Stimulated activated naive CD4-positive, alpha-beta T cell (primary cell): ENCODE results near the gene U2SURP.
"Not testable (repeated sequence)": the region's sequence is repeated elsewhere in the genome, so short reads cannot be mapped to it uniquely, and the experiment has no call there.

Source experiments
- DNase-seq, 6 experiments: peaks; one replicate each; lab custom pipeline; 2025; lab: John Stamatoyannopoulos, UW

Gene U2SURP

DNA sequence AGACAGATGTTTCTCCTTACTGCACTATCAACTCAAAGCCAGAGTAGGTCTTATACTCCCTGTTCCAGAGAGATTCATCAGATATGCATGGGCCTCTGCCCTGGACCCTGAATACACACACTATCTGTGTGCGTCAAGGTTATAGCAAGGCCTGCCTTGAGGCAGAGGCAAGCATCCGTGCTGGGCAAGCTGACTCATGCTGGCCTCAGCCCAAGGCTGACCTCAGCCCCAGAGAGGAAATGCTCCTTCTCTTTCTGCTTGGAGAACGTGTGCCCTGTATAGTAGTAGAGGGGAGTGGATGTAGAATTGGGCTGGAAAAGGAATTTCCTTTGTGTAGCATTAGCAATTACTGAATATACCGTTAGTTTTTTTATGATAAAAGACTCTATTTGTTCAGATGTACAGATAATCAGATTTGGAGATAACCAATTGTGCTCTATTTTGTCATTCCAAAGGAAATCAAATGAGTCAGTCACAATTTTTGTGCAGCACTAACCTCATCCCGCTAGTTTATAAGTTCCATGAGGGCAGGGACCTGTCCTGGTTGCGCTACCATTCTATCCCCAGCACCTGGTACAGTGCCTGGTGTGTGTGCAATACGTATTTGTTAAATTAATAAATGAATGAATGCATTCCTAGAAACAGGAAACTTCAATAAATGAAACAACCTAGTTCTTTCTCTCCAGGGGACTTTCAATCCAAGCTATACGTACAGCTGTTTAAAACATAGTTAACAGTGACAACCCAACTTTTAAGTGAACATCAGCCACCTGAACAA is 24.6 kb upstream of the U2SURP start:
- DNase-seq, result no peak

DNA sequence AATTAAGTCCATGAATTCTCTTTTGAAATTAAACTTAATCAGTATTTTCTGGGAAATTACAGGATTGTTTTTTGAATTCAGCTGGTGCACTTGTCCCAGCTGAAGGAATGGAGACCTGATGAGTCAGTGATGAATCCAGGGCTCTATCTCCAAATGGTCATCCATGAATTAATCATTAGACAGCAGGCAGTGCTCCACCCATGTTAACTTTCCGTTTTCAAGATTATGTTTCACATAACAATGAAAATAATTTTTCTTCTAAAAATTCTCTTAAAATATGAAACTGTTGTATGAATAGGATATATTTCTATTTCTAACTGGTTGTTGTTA is 24.0 kb upstream of the U2SURP start:
- DNase-seq, result no peak

DNA sequence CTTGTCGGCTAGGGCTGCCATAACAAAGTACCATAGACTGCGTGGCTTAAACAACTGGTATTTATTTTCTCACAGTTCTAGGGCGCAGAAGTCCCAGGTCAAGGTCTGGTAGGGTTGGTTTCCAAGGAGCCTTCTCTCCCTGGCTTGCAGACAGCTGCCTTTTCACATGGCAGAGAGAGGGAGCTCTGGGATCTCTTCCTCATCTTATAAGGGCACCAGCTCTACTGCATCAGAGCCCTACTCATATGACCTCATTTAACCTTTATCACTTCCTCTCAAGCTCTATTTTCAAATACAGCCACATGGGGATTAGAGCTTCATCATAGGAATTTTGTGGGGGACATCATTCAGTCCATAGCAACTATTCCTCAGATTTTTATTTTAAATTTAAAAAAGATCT is 20.3 kb upstream of the U2SURP start:
- no peak for DNase-seq

DNA sequence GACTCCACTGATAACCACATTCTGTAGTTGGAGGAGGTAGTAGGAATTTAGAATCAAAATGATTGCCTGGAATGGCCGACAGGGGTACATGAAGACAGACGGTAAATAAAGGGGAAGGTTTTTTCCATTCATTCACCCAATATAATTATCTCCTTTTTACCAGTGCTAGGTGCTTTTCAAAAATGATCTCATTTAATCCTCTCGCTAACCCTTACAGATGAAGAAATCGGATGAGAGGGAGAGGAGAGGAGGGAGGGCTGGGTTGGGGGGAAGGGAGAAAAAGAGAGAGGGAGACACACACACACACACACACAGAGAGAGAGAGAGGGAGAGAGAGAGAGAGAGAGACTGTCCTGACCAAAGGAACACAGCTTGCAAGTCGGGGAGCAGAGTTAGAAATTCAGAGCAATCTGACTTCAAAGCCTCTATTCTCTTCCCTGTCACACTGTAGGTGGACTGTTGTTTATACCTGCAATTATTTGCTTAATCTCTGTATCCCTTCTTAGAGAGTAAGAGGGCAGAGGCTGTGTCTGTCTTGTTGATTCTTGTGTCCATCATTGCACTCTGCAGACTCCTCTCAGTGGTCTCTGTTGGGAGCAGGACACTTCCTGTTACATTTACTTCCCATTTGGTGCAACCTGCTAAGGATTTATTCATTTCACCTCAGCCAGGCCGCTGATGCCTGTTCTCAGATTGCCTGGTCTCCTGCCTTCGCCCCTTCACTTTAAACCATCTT is 19.2 kb upstream of the U2SURP start:
- DNase-seq, result no peak

DNA sequence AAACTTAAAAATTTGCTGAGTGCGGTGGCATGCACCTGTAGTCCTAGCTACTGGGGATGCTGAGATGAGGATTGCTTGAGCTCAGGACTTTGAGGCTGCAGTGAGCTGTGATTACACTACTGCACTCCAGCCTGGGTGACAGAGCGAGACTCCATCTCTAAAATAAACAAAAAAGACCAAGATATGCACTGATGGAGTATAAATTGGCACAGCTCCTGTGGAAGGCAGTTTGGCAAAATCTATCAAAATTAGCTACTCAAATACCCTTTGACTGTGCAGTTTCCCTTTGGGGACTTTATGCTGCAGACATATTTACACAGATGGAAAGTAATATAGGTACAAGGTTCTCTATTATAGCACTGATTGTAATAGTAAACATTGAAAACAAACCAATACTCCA is 18.1 kb upstream of the U2SURP start:
- no peak for DNase-seq

DNA sequence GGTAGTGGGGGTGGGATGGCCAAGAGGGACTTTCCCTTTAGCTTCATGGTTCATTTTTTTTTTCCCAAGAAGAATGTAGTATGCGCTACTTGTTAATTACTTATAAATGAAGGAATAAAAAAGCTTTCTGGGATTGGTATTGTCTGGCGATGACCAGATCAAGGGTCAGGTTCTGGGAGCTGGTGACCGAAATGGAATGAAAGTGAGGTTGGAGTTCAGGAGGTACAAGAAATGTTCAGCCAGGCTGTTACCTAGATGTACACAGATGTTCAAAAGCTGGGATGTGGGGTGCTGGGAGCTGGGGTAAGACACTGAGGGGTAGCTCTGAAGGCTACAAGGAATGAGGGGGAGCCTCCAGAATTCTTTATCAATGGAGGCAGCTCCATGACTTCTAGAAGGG is 17.1 kb upstream of the U2SURP start:
- no peak for DNase-seq

DNA sequence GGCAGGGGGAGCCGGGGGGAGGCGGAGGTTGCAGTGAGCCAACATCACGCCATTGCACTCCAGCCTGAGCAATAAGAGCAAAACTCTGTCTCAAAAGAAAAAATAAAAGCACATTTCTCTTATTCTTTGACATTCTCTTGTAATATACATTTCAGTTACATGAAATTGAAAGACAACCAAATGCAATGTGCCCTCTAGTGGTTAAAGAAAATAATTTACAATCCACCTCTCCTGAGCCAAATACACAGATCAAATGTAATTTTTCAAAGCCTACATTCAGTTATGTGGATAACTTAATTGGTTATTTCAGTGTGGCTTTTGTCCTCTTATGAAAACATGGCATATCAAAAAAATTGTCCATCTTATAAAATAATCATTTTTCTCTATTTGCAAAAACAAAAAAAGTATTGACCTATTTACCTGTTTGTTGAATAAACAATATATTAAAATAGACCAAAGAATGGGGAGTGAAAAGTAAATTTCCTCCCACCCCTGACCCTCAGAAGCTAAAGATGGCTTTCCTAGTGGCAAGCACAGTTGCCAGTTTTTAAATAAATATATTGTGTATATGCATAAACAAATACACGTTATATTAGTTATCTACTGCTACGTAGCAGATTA is 14.2 kb upstream of the U2SURP start:
- peak in 3 of 6 experiments; percentile 26 to 61 (median 40) for DNase-seq

DNA sequence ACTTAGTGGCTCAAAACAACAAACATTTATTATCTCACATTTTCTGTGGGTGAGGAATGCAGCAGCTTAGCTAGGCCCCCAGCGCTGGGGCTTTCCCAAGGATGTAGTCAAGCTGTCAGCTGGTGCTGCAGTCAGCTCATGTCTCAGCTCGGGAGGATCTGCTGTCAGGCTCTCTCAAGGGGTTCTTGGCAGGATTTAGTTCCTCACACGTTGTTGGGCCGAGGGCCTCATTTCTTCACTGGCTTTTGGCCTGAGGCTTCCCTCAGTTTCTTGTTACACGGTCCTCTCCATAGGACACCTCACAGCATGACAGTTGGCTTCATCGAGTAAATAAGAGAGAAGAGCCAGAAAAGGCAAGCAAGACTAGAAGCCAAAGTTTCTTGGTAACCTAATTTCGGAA is 13.7 kb upstream of the U2SURP start:
- DNase-seq, result no peak

DNA sequence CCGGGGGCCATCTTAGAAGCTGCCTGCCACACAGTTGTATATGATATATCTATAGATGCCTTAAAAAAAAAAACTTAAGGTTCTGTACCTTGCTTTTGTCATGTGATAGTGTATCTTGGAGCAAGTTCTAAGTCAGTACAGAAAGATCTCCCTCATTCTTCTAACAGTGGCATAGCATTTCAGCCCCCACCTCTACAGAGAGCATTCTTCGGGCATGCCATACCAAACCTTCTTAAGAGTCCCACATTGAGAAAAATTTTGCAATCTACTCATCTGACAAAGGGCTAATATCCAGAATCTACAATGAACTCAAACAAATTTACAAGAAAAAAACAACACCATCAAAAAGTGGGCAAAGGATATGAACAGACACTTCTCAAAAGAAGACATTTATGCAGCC is 13.1 kb upstream of the U2SURP start:
- not testable (repeated sequence) for DNase-seq

DNA sequence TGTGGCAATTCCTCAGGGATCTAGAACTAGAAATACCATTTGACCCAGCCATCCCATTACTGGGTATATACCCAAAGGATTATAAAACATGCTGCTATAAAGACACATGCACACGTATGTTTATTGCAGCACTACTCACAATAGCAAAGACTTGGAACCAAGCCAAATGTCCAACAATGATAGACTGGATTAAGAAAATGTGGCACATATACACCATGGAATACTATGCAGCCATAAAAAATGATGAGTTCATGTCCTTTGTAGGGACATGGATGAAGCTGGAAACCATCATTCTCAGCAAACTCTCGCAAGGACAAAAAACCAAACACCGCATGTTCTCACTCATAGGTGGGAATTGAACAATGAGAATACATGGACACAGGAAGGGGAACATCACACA is 12.5 kb upstream of the U2SURP start:
- DNase-seq, result not testable (repeated sequence)

DNA sequence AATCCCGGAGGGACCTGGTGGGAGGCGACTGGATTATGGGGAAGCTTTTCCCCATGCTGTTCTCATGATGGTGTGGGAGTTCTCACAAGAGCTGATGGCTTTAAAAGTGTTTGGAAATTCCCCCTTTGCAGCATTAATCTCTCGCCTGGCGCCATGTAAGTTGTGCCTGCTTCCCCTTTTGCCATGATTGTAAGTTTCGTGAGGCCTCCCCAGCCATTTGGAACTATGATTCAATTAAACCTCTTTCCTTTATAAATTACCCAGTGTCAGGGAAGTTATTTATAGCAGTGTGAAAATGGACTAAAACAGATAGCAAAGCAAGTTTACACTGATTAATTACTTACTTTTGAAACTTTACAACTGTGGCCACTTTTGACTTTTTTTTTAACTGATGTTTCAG is 10.6 kb upstream of the U2SURP start:
- no peak for DNase-seq

DNA sequence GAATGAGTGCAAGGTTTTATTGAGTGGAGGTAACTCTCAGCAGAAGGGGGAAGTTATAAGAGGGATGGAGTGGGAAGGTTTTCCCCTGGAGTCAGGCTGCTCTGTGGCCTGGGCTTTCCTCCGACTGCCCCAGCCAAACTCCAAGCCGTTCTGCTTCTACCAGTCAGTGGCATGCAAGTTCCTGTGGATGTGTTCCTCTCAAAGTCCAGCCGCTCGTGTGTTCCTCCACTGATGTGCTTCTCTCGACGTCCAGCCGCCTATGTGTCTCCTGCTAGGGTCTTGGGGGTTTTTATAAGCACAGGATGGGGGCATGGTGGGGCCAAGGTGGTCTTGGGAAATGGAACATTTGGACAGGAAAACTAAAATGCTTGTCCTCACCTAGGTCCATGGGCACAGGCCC is 9.0 kb upstream of the U2SURP start:
- no peak for DNase-seq

DNA sequence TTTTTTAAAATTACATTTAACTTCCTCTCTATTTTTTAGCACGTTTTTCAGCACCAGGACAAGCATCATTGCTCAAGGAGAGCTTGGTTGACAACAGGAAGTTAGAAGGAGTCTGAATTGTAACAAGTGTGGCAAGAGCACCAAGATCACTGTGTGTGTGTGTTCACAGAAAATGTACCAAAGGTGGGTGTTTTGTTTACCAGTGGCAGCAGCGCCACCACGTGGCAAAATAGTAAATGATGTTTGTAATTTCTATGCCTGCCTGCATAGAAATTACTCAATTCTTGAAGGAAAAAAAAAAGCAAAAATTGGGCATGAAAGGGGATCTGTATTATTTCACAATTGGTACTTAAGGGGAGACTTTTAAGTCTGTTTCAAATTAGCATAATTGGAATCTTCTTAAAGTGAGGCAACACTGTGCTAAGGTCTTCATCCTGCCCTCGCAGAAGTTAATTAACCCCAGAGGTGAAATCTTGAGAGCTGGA is 7.4 kb upstream of the U2SURP start:
- peak; percentile 20 to 63 (median 46) for DNase-seq

DNA sequence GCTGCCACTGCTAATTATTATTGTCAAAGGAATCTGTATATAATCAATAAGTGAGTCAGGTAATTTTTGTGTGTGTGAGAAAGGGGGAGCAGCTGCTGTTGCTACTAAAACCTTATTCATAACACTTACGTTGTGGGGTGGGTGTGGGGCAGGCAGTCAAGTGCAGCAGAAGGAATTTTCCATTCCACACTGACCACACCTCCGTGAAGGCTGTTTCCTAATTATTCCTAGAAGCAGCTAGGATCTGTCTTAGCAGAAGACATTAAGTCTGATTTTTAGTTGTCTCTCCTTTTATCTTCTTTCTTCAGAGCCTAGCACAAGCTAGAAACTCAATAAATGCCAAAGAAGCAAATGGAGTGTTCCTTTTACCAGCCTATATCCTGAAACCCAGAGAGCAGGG is 4.0 kb upstream of the U2SURP start:
- DNase-seq, result no peak

DNA sequence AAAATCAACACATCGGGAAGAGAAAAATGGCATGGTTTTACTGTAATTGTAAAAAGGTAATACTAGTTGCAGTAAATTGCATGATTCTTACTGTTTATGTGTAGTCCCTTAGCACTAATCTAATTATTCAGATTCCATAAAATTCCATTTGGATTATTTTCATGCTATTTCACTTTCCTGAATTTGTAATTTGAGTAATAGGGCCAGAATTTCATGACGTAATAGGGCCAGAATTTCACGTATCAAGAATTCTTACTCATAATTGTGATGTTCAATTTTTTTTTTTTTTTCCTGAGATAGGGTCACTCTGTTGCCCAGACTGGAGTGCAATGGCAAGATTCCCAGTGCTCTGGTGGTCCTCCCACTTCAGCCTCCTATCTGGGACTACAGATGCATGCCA is 2.9 kb upstream of the U2SURP start:
- DNase-seq, result no peak

DNA sequence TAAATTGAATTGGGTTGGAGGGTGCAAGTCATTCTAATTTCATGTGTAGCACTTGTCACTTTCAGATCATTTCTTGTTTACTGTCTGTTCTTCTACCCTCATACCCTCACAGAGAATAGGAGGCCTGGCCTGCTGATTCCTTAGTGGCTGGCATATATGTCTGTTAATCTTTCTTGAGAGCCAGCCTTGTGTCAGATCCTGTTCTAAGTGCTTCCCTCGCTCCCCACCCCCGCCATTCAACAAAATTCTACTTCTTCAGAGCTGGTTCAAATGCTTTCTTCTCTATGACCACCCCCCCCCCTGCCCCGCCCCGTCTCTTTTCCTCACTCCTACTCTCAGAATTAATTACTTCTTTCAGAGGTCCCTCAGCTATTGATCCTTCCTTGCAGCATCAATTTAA is 1.5 kb upstream of the U2SURP start:
- no peak for DNase-seq

DNA sequence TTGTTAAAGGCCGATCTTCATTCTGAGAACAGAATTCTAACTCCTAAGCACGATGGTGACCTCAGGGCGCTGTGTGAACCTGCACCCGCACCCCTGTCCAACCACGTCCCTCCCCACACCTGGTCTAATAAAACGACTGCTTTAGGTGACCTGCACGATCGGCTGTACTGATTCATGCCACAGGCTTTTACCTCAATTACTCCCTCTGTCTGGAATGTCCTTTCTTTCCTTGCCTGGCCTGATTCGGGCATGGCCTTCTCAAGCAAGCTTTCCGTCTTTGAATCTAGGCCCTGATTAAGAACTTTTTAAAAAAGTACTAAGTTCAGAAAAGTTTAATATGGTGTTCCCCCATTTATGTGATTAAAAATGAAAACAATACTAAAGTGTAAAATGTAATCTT is 842 bp upstream of the U2SURP start:
- DNase-seq, result no peak

DNA sequence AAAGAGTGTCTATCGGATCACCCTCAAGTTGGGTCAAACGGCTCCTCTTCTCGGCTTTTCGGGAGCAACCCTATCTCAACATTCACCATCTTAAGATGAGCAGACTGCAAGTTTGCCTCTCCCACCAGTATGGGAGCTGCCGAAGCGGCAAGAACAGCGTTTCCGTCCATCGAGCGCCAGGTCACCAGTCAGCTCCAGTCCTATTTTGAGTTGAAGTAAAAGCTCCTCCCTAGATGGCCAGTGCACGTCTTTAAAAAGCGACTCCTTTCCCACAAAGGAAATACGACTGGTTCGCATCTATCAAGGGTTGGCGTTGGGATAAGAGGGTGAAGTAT is 369 bp upstream of the U2SURP start:
- DNase-seq, result no peak

DNA sequence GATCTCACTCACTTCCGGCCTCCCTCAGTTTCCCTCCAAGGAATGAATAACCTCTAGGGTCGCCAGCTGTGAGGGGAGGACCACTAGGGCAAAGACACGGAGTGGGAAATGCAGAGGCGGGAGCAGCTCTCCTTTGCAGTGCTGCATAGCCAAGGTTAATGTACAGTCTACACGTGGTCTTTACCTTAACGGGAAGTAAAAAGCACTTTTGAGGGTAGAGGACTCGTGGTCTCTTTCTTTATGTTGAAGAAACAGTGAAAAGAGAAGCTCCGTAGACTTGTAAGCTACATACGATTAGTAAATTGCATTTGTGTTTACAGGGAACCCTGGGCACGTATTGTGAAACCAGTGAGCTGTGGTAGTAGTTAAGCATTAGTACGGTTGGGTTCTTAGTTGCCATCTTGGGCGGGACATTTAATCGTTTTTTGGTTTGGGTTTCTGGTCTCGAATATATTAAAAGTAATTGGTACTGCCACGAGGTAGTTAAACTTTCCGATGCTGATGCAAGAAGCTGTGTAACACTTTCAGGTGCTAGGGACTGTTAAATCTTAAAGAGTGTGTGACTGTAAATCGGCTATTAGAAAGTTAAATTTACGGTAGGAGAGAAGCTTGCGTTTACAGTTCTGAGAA is 828 bp downstream of the U2SURP start:
- DNase-seq, result no peak

DNA sequence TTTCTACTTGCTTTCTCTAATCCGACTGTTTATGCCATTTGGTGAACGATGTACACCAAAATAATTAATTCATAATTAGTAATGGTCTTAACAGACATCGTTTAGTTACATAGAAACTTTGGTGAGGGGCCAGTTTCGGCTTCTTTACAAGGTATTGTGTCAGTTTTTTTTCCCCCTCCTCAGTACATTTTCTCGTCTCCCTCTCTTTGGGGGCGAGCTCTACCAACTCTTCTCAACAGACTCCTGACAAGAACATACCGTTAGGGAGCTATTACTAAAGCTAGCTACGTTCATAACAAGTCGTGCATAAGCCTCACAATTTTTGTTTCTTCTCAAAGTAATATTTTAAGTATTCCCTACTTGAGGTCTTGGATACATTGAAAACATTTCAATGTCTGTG is 1.4 kb downstream of the U2SURP start:
- no peak for DNase-seq

DNA sequence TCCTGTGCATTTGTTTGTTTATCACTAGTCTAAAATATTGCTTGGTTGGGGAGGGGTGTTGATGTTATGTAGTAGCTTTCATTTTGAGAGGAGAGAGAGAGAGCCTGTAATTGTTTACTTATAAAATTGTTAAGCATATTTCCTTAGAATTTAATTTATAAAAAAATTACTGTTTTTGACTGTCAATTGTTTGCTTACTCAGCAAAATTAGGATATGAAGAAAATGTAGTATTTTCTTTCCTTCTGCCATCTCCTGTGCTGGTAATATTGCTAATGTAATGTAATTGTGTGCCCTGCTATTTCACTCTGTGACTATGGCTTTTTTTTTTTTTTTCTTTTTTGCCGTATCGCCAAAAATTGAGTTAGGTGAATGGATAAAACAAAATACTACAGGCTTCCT is 3.5 kb downstream of the U2SURP start:
- no peak for DNase-seq

DNA sequence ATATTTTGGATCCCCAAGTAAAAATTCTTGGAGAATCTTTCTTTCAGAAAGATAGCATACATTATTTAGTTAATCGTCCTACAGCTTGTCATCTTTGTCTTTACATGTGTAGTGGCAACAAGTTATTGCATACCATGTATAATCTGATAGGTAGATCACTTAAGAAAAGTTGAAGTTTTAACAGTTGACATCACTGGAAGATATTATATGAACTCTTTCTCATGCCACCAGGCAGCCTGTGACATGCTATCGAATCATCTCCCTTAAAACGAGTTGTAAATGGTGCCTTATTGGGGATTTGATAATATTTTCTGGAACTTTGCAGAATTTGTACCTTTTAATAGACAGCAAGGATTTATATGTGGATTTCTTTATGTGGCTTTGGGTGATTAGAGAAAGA is 8.7 kb downstream of the U2SURP start:
- no peak for DNase-seq

DNA sequence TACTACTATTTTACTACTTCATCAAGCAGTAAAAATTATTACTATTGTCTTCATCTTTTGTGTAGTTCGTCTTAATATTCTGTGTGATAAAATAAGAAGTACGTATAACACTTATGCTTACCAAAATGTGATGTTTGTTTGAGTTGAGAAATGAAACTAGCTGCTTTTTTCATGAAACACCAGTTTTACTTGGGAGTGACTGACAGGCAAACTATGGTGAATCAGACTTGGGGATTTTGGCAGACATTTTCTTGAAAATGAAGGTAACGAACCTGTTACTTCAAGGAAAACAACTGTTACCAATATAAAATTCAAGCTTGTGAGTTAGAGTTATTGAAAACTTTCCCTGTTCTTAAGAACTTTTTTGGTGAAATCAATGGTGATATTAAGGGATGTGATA is 10.3 kb downstream of the U2SURP start:
- no peak for DNase-seq
